DMS 273 (cell line): ENCODE measurements around the gene CCBE1.
"Not testable (repeated sequence)": the region's sequence is repeated elsewhere in the genome, so short reads cannot be mapped to it uniquely, and the experiment has no call there.

ENCODE experiments used
- DNase-seq: peaks from one replicate; lab custom pipeline; 2025; ENCODE audit not compliant: unreplicated experiment; lab: John Stamatoyannopoulos, UW

The CCBE1 gene

DNA sequence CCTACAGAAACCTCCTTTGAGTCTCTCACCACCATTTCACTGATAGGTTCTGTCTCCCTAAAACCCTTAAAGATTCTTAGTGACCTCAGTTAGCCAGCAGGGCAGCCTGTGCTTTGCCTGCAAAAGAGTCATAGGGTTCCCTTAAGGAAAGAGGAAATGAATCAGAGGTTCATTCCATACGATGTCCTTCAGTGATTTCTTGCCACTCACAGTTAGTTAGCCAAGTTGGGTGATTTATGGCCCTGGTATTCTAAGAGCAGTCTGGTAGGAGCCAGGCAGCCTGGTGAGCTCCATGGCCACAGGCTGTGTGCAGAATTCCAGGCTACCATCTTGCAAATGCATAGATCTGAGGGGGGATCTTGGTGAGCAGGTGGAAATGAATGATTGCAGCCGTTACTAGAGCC, 18.7 kb upstream of the CCBE1 start:
- no peak for DNase-seq

DNA sequence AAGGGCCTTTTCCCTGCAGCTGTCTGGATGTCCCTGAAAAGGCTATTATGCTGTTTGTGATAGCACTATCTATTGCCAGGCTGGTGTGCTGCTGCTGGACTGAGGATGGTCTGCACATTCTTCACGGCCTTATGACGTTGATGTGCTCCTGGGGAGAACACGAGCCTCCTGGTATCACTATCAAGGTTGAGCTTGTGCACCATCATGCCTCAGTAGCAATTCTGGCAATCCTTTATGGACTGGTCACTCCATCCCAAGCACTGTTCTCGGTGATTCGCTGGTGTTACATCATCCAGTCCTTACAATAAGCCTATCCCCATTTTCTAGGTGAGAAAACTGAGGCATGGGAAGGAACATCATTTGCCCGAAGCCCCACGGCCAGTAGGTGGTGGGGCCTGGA, 18.2 kb upstream of the CCBE1 start:
- DNase-seq: no peak

DNA sequence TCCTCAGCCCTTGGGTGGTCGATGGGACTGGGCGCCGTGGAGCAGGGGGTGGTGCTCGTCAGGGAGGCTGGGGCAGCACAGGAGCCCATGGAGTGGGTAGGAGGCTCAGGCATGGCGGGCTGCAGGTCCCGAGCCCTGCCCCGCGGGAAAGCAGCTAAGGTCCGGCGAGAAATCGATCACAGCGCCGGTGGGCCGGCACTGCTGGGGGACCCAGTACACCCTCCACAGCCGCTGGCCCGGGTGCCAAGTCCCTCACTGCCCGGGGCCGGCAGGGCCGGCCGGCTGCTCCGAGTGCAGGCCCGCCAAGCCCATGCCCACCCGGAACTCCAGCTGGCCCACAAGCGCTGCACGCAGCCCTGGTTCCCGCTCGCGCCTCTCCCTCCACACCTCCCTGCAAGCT, 16.9 kb upstream of the CCBE1 start:
- DNase-seq: not testable (repeated sequence)

DNA sequence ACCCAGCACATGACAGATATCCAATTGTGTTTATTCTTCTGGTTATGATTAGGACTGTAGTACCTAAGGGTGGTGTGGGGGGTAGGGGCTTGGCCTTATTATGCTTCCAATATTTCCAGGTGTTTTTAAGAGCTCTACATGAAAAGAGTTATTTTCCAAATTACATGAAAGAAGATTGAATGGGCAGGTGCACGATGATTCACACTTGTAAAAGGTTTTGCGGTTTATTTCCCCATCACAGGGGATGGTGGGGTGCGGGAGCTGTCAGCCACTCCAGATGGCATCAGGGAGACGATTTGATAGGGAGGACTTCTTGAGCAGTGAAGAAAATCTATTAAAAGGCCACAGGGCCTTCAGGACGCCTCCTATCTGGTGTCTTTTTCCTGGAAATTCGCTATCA, 15.1 kb upstream of the CCBE1 start:
- no peak for DNase-seq

DNA sequence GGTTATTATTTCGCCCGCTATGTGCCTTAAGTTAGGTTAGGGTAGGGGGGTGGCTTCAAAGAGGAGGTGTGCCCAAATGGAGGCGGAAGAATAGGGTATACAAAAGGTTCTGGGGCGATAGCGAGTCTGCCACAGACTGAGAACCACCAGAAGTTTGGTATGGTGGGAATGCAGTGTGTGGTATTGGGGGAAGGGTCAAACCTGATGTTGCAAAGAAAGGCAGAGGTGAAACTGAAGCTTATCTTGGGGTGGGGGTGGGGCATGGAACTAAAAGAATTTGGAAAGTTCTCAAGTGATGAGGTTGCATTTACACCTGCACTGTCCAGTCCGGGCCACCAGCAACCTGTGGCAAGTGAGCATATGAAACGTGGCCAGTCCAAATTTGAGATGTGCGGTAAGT, 11.8 kb upstream of the CCBE1 start:
- no peak for DNase-seq

DNA sequence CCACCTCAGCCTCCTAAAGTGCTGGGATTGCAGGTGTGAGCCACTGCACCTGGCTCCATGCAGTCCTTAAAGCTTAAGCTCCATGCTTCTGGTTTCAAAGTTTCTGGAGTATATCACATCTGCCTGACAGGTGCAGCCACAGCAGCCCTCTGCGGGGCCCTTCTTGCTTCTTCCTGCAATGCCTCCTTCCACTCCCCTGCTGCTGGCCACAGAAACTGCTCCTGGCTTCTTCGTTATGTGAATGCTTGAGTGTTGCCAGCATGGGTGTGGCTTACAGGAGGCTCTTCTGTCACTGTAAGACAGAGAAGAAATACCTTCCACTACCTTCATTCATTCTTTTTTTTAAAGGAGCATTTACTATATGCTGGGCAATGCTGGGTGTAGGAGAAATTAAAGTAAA, 10.1 kb upstream of the CCBE1 start:
- no peak for DNase-seq

DNA sequence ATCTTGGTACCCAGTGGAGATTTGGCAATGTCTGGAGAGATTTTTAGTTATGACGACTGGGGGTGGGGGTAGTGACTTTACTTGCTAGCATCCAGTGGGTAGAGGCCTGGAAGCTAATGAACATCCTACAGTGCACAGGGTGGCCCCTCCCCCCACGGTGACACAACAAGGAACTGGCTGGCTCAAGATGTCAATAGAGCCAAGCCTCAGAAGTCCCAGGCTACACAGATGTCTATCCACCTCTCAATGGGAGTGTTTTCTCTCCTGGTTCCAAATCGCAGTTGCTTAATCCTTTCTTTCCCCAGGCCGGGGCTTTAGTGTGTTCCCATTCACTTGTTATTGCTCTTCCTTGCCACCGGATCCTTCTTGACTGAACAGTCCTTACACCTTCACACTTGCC, 9.3 kb upstream of the CCBE1 start:
- no peak for DNase-seq

DNA sequence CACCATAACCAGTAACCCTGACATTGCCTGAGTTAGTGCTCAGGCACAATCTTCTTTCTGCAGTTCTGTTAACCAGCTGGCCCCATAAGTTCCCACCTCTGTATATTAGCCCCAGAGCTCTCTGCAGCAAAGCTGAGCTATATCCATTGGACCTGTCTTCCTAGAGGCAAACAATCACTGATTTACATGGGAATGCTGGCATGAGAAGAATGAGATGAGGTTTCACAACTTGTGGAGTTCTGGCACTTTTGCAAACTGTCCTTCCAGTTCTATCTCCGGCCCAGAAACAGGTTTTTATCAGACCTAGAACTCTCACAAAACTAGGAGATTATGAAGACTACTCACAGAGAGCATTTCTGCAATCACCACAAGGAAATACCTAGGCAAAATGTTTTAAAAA, 7.9 kb upstream of the CCBE1 start:
- DNase-seq: no peak

DNA sequence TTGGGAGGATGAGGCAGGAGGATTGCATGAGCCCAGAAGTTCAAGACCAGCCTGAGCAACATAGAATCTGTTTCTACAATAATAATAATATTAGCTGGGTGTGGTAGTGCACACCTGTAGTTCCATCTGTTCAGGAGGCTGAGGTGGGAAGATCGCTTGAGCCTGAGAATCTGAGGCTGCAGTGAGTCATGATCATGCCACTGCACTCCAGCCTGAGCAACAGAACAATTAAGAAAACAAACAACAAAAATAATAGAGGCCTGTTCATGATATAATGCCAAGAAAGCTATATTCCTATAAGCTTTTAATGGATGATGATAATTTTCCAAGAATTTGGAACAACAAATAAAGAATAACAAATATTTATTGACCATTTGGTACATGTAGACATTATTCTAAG, 6.9 kb upstream of the CCBE1 start:
- no peak for DNase-seq

DNA sequence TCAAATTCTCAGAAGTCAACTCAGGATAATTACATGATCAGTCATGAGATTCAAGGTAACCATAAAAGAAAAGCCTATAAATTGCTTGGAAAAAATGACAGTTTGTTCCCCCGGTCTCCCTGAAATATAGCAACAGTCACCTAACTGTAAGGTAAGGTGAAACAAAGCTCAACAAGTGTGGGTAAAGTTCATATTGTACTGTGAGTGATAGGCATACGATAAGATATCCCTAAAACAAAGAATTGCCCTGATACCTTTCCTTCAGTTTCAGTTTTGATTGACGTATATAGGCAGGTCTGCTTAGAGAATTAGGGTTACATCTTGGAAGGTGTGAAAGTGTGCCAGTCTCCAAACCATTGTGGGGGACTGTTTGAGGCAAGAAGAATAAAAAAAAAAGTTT, 4.0 kb upstream of the CCBE1 start:
- no peak for DNase-seq

DNA sequence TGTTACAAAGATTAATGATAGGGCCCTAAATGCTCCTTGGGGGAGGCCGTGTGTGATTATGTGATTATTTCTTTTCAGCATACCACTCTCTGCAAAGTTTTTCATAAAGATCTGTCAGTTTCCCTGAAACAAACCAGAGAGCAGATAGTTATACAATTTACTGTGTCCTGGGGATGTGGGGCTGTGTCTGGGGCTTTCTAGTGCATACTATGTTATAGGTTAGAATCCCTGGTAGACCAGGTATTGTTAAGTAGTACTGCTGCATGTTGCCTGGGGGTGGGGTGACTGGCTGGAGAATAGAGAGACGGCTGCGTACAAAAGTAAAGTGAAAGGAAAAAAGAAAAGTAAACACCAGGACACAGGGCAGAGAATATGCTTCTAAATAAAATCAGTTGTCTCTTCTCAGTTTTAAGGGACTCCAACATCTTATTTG, 3.3 kb upstream of the CCBE1 start:
- no peak for DNase-seq

DNA sequence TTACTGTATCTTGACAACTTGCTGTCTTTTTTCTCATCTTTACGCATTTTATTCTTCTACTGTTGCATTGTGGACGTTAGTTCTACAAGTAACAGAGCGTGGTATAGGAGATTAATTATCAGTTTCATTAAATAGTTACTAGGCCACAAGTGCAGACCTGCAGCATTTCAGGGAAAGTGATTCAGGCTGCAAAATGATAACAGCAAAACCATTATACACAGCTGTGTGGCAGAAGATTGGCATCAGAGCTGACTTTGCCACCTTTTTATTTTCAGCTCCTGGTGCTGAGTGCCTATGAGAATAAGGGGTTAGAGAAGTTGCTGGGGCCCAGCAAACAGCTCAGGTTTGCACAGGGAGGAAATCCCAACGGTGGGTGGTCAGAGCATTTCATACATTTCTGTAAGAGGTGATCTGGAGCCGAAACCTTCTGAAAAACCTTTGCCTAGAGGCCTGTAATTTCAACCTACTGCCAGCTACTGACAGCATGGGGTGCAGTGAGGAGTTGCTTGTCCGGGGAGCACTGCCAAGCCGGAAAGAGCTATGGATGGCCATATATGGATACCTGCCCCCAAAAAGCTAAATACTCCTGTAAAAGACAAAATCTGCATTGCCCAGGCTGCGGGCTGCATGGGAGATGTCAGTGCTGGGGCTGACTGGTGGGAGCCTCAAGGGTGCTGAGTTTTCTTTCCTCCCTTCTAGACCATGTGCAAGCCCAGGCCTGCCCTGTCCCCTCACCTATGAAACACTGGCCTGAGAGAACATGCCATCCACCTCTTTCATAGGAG, 2.7 kb upstream of the CCBE1 start:
- DNase-seq: no peak

DNA sequence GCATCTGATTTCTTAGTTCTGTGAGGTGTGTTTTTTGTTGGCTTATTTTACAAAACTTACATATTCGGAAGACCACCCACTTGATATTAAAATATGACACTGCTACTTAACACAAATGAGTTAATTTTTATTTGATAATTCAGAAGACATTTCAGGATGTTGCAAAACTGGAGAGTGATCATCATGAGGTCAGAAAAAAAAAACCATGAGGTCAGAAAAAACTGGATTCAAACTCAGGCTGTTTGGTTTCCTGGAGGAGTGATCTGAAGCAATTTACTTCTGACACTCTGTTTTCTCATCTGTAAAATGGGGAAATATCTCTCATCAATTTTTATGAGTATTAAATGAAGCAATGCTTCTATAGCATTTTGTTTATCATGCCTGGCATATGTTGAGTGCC, 1.8 kb upstream of the CCBE1 start:
- DNase-seq: no peak

DNA sequence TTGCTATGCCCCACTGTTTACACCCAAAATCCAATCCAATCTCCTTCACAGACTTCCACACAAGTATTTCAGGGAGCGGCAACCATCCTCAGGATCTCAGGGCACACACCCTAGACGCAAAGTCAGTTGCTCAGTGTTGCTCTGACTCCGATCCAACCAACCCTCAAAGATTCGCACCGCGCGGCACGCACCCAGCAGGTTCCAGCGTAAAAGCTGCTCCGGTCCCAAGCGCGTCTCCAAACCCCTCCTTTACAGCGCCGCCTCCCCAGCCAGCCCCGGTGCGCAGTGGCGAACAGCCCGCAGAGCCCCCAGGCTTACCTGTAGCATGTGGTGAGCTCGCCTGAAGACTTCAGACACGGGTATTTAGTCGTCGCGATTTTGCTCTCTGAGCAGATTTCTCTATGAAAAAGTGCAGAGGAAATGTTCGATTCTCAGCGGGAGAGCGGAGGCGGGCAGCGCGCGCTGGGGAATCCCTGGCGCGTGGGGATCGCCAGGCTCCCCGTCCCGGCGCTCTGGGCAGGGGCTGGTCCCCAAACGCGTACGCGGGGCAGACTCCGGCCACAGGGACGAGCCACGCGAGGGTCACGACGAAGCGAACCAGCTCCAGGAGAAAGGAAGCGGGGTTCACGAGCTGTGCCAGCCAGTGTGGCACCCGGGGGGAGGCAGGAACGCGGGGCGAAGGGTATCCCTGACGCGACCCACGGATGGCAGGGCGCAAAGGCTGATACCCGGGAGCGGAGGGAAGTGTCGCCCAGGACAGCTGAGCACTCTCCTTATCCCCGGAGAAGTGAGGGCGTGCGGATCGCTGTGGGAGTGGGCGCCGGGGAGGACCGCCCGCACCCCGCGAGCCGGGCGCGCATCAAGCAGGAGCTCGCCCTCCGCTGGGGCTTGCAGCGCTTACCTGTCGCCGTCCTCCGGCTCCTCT, 650 bp downstream of the CCBE1 start:
- peak; percentile 69 for DNase-seq

DNA sequence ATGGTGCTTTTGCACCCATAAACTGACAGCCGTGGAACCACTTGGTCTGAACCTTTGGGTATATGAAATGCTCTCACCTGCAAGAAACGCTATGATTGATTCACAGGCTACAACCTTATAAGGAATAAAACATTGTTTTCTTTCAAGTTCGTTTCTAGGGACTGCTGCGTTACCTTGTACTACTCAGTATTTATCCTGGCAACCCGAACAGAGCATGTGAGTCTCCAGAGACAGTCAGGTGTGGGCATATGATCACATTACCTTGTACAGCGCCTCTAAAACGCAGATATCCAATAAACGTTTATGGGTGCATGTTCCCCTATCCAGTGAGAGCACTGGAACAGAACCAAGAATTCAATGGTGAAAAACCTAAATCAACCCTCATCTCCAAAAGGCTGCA, 1.7 kb downstream of the CCBE1 start:
- no peak for DNase-seq

DNA sequence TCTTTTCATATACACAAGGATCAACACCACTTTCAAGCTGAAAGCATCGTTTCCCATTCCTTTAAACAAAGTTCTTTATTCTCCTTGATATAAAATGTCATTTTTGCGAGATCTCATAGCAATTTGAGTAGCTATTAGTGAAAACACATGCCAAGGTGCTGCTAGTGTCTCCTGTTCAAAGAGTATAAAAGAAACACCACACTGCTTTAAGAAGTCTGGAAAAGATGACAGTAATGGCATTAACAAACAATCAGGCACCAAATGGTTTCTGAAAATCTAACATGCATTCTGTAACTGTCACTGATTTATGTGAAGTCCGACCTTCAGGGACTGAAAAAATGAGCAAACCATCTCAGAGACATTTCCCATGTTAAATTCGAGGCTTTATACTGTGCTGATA, 2.4 kb downstream of the CCBE1 start:
- DNase-seq: no peak

DNA sequence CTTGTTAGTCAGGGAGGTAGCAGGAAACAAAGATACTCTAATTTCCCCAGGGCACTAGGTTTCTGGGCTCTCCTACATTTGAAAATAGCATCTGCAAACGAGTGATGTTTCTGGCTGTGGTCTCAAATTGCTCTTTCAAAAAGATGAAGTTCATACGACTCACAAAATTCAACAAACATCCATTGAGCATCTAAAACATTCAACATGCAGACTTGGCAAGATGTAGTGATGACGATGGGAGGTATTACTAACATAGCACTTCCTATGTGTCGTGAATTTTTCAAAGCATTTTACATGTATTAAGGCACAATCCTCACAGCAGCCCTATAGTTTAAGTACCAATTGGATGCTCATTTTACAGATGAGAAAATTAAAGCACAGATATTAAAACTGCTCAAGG, 5.2 kb downstream of the CCBE1 start:
- no peak for DNase-seq

DNA sequence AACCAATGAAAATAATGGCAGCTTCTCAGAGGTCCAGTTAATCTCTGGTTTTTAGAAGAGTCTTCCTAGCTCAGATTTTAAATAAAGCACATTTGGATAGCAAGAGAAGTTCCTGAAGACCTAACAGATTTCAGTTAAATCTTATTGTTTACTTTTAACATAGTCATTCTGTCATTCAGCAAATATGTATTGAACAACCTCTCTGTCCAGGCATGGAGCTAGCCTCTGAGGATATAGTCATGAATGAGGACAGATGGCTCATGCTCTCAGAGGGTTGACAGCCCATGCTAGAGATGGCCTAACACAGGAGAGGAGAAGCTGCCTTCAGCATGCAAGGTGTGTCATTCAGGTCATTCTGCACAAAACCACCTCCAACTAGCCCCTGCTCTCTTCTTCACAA, 6.2 kb downstream of the CCBE1 start:
- DNase-seq: peak; percentile 64

DNA sequence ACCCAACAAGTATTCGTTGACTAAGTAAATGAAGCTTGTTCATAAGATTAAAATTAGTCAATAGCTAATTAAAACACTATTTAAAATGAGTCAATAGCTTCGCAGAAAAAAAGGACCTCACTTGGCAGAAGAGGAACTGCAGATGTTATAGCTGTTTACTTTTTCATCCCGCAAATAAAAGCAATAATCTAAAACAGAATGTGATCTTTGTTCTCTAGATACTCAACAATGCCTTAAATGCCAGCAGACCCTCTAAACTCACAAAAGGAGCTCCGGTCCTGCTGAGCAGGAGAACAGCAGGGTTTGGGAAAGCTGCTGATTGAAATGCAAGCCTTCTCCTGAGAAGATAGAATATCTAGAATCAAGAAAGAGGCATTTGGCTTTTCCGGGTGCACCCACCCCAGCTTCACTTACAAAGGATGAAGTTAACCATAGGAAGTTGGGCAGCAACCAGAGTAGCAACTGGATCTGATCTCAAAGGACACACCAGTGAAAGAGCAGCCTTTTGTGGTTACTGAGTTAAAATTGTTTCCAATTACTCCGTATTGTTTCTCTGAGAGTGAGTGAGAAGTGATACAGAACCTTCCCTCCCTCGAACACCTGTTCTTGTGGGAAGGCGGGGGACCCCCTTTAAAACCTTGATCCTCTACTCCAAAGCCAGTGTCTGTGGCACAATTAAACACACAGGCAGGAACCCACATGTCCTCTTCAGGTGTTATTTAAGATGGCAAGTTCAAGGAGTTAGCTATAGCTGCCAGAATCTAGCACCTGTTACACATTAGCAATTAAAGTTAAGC, 6.8 kb downstream of the CCBE1 start:
- DNase-seq: peak; percentile 32

DNA sequence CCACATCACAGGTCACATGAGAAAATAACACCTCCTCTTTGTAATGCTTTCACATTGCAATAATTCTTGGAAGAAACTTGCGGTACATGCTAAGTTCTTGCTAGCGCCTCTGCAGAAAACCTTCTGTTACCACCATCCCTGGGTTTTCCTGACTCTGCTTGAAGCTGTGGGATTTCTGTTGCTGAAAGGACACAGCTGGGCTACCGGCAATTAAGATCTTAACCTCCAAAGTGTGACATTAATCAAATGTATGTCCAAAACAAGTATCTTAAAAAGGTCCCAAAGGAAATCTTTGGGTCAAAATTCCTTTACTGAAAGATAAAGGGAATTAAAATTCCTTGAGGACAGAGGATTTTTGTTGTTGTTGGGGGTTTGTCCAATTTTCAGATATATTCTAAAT, 7.5 kb downstream of the CCBE1 start:
- no peak for DNase-seq

DNA sequence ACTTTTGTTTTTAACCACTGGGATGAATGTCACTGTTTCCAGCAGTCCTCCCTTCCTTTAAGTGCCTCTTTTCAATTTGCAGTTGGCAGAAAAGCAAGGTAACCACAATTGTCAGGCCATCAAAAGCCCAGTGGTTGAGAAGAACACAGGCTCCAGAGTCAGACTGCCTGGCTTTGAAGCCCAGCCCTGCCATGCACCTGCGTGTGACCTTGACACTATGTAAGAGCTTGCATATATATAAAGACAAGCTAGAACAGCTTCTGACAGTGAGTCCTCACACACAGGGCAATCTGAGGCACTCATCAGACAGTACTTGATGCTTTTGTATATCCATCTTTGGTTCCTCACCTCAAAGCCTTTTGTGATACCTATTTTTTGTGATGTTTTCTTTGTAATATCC, 11.0 kb downstream of the CCBE1 start:
- DNase-seq: no peak

DNA sequence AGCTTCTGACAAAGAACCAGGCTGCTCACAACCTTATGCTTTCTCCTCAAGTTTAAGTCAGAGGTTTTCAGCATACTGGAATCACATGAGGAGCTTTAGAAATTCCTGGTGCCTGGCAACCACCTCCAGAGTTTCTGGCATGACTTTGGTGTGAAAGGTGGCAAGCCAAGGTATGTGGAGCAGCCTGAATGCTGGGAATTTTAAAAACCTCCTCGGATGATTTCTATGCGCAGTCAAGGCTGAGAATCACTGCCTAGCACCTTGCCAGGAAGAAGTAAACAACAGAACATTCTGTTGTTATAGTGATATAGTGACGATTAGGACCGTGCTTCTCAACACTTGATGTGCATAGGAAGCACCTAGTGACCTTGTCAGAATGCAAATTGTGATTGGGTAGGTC, 11.7 kb downstream of the CCBE1 start:
- DNase-seq: no peak
